ENCODE measurements around the gene MIEF1. TPM values are rescaled to one million over a fixed set of nuclear protein-coding genes. Genes with fewer than 3 reads are reported as not detected.

MIEF1 gene
- total RNA-seq, 1 experiment from 2014 or later = 29.9 TPM

- no TSS peak for BruUV-seq (replicated peaks)
- peak overlapping the region; percentile 89 for H3K27ac ChIP-seq (ENCODE audit: low read length)
- POLR2A ChIA-PET = interaction anchor here (1.2 kb wide), 1 partner anchor 18 kb away, joined by 4 read pairs; the partner anchor contains the start of gene ATF4
Observed at GRCh38 chr22:39501644-39502108, 414 bp upstream of the MIEF1 start.

GRCh38 chr22:39502789-39503409 lies 809 bp downstream of the MIEF1 start:
- BruUV-seq (replicated peaks) = TSS peak; percentile 49
- Histone ChIP-seq H3K36me3 (ENCODE audit: control insufficient read depth, insufficient read depth, low read length) (peaks cover 10% of the 10 kb centered on the region), H3K27ac (ENCODE audit: low read length) (peak overlapping the region; percentile 92), H3K4me1 (ENCODE audit: control insufficient read depth, insufficient read depth, low read length) (peaks cover 16% of the 10 kb centered on the region), H3K9me3 (ENCODE audit: control insufficient read depth, insufficient read depth, low read depth, low read length) (no peaks in the 10 kb centered on the region), H3K4me3 (ENCODE audit: low read depth in 2 of 2, low read length in 2 of 2) (peak overlapping the region; percentile 82 to 93), H3K27me3 (ENCODE audit: control insufficient read depth, insufficient read depth, low read length) (no peaks in the 10 kb centered on the region)
- DNase-seq (ENCODE audit: low read depth, low spot score) (no peak), ATAC-seq (peak; percentile 1; the same call in 1 of the 2 replicates)
- intact Hi-C loops (cut with micrococcal nuclease; ENCODE audit: unreplicated experiment) = no loop called here
- ChIA-PET POLR2A (interaction anchor here (1.2 kb wide), 1 partner anchor 17 kb away, joined by 4 read pairs; the partner anchor contains the start of gene ATF4), CTCF (no interaction called here)
- in situ Hi-C loops (cut with HindIII; ENCODE audit: low pct_unique_long_range_greater_than_20kb, low sequenced_read_pairs) = no loop called here
- no peak for TF ChIP-seq TCF7L2 (IDR thresholded peaks at IDR 0.05; ENCODE audit: low read depth, low read length)
- TF ChIP-seq SIN3A (IDR thresholded peaks at IDR 0.05; ENCODE audit: borderline replicate concordance, insufficient read depth, low read depth, low read length) = no peak
- no peak; the same call in 1 of the 2 replicates for TF ChIP-seq POLR2AphosphoS5 (IDR thresholded peaks at IDR 0.05; ENCODE audit: low read depth, low read length)
- TF ChIP-seq CTCF (IDR thresholded peaks at IDR 0.05) = no peak

More at GRCh38 chr22:39501644-39502108, 414 bp upstream of the MIEF1 start:
- ATAC-seq = peak; percentile 62
- CTCF ChIA-PET = interaction anchor here (0.6 to 0.9 kb wide), 4 partner anchors 8 to 28 kb away, joined by 3 to 5 read pairs (median 4); no protein-coding TSS in a partner anchor
- H3K9me3 ChIP-seq (ENCODE audit: control insufficient read depth, insufficient read depth, low read depth, low read length) = no peaks in the 10 kb centered on the region
- H3K36me3 ChIP-seq (ENCODE audit: control insufficient read depth, insufficient read depth, low read length) = peaks cover 10% of the 10 kb centered on the region
- TF ChIP-seq POLR2AphosphoS5 (IDR thresholded peaks at IDR 0.05; ENCODE audit: low read depth, low read length) (no peak), TCF7L2 (IDR thresholded peaks at IDR 0.05; ENCODE audit: low read depth, low read length) (no peak), REST (IDR thresholded peaks at IDR 0.05; ENCODE audit: insufficient read depth in 1 of 2, low read depth in 2 of 2, low read length in 1 of 2) (no peak), SIN3A (IDR thresholded peaks at IDR 0.05; ENCODE audit: borderline replicate concordance, insufficient read depth, low read depth, low read length) (no peak), CTCF (IDR thresholded peaks at IDR 0.05) (no peak)
- peak overlapping the region; percentile 82 to 93 for H3K4me3 ChIP-seq (ENCODE audit: low read depth in 2 of 2, low read length in 2 of 2)
- intact Hi-C loops (cut with micrococcal nuclease; ENCODE audit: unreplicated experiment) = no loop called here
- in situ Hi-C loops (cut with HindIII; ENCODE audit: low pct_unique_long_range_greater_than_20kb, low sequenced_read_pairs) = no loop called here
- peaks cover 16% of the 10 kb centered on the region for H3K4me1 ChIP-seq (ENCODE audit: control insufficient read depth, insufficient read depth, low read length)
- no peaks in the 10 kb centered on the region for H3K27me3 ChIP-seq (ENCODE audit: control insufficient read depth, insufficient read depth, low read length)
- no peak for DNase-seq (ENCODE audit: low read depth, low spot score)

All from Panc1 (cell line).